ENCODE data around the gene PTEN. TPM values are rescaled to one million over a fixed set of nuclear protein-coding genes. Genes with fewer than 3 reads are reported as not detected.

PTEN gene
- total and polyA plus RNA-seq, 9 of the 15 experiments (the other 6 are each of a cell fraction or from before 2014, with no cell fraction given) = 8.4 to 56.9 (median 22.2) TPM

GRCh38 chr10:87880336-87880735 is 16.9 kb downstream of the PTEN start (continued):
- TF ChIP-seq ZBTB40 (IDR thresholded peaks at IDR 0.05) (no peak), ZBTB40 (CRISPR knock-in tag; IDR thresholded peaks at IDR 0.05) (no peak), ETV1 (tag; conservative IDR thresholded peaks at IDR 0.05; ENCODE audit: low read depth) (no peak), TAF1 (IDR thresholded peaks at IDR 0.05; ENCODE audit: control insufficient read depth, extremely low read depth, insufficient read depth, low read length, severe bottlenecking) (no peak), HDAC3 (IDR thresholded peaks at IDR 0.05; ENCODE audit: borderline replicate concordance, partially characterized antibody) (no peak), PRPF4 (IDR thresholded peaks at IDR 0.05; ENCODE audit: insufficient read depth, low read depth, low read length, poor library complexity, severe bottlenecking) (no peak), SMARCE1 (IDR thresholded peaks at IDR 0.05) (no peak), BRF1 (IDR thresholded peaks at IDR 0.05; ENCODE audit: borderline replicate concordance, extremely low read depth, insufficient read length) (no peak)

All from K562 (cell line).